ENCODE measurements around the gene LRRC75A.

GRCh38 chr17:16464303-16465051, 27.5 kb downstream of the LRRC75A start:
- TF ChIP-seq EZH2 (IDR thresholded peaks at IDR 0.05; ENCODE audit: borderline replicate concordance, low read depth, low read length, poor library complexity, severe bottlenecking): no peak
- TF ChIP-seq, protein P1, sequence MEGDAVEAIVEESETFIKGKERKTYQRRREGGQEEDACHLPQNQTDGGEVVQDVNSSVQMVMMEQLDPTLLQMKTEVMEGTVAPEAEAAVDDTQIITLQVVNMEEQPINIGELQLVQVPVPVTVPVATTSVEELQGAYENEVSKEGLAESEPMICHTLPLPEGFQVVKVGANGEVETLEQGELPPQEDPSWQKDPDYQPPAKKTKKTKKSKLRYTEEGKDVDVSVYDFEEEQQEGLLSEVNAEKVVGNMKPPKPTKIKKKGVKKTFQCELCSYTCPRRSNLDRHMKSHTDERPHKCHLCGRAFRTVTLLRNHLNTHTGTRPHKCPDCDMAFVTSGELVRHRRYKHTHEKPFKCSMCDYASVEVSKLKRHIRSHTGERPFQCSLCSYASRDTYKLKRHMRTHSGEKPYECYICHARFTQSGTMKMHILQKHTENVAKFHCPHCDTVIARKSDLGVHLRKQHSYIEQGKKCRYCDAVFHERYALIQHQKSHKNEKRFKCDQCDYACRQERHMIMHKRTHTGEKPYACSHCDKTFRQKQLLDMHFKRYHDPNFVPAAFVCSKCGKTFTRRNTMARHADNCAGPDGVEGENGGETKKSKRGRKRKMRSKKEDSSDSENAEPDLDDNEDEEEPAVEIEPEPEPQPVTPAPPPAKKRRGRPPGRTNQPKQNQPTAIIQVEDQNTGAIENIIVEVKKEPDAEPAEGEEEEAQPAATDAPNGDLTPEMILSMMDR (conservative IDR thresholded peaks at IDR 0.05; ENCODE audit: low read depth, low read length): no peak

All from A673 (cell line).